GM18499 (cell line): Measurements from ENCODE around the gene CDIPT.

ENCODE experiments used
- ATAC-seq: cut with Tn5 transposase; IDR thresholded peaks from one replicate; pipeline ENCODE4 v1.9.1; 2021; ENCODE audit warnings: moderate number of reproducible peaks; ENCODE audit not compliant: insufficient read depth, unreplicated experiment

CDIPT gene

DNA sequence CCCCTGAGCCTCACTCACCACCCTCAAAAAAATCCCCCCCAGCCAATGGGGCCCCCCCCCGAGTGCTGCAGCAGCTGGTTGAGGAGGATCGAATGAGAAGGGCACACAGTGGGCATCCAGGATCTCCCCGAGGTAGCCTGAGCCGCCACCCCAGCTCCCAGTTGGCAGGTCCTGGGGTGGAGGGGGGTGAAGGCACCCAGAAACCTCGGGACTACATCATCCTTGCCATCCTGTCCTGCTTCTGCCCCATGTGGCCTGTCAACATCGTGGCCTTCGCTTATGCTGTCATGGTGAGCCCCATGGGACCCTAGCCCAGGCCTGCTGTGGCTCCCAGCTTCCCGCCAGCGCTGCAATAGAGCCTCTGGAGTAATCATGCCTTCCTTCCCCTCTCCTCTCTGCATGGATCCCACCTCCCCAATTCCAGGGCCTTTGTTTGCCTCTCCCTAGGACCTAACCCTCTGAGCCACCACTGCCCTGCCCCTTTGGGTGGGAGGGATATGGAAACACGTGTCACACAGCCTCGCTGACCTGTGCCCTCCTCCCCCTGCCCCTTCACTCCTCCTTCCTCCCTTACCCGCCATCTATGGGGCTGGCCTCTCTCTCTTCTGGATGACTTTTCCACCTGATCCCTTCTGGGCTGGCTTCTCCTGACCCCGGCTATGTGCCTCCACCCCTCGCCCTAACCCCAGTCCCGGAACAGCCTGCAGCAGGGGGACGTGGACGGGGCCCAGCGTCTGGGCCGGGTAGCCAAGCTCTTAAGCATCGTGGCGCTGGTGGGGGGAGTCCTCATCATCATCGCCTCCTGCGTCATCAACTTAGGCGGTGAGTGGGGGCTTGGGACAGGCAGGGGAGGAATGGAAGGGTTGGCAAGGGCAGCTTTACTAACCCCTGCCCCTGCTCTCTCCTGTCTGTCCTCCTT, 49.1 kb downstream of the CDIPT start:
- ATAC-seq = no peak

DNA sequence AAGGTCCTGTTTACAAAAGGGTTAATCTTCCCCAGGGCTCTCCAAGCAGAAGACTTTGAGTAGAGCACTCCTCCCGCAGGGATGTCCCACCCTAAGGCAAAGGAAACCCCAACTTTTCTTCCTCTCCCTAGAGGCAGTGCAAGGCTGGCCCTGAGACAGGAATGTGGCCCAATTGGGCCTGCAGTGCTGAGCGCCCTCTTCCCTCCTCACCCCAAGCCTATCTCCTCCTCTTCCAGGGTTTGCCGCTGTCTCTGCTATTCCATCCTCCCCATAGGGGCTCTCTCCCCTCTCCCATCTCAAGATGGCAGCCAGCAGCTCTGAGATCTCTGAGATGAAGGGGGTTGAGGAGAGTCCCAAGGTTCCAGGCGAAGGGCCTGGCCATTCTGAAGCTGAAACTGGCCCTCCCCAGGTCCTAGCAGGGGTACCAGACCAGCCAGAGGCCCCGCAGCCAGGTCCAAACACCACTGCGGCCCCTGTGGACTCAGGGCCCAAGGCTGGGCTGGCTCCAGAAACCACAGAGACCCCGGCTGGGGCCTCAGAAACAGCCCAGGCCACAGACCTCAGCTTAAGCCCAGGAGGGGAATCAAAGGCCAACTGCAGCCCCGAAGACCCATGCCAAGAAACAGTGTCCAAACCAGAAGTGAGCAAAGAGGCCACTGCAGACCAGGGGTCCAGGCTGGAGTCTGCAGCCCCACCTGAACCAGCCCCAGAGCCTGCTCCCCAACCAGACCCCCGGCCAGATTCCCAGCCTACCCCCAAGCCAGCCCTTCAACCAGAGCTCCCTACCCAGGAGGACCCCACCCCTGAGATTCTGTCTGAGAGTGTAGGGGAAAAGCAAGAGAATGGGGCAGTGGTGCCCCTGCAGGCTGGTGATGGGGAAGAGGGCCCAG, 50.0 kb downstream of the CDIPT start:
- no peak for ATAC-seq

DNA sequence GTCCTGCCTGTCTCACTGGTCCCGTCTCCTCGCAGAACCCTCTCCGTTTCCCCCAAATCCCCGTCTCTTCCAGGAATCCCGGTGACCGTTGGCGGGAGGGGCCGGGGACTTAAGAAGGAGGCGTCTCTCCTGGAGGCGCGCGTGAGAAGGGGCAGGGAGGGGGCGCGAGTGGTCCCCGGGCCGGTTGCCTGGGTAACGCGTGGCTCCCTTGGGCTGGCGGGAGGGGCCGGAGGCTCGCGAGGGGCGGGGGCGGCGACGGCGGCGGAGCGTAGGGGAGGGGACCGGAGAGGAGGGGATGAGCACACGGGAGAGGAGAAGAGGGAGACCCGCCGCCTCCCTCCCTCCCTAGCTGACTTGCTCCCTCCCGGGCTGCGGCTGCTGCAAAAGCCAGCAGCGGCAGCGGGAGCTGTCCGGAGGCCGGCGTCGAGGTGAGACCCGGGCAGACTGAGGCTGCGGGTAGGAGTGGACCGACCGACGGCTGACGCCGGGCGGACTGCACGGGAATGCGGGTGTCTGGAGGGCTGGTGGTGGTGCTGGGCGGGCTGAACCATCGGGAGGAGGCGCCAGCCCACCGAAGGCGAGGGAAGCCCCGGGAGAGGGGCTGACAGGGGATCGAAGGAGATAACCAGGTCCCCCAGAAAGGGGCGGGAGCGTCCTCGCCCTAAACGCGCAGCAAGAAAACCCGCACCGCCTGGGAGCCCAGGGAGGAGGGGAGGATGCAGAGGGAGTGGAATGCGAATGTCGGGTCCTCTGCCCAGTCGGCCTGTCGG, 50.9 kb downstream of the CDIPT start, which contains the start of gene PRRT2:
TSS of gene PRRT2 (plus strand) at position 298 of the 770 bp plus-strand sequence. CDS start 862 bp downstream, outside the sequence.
- no peak for ATAC-seq

DNA sequence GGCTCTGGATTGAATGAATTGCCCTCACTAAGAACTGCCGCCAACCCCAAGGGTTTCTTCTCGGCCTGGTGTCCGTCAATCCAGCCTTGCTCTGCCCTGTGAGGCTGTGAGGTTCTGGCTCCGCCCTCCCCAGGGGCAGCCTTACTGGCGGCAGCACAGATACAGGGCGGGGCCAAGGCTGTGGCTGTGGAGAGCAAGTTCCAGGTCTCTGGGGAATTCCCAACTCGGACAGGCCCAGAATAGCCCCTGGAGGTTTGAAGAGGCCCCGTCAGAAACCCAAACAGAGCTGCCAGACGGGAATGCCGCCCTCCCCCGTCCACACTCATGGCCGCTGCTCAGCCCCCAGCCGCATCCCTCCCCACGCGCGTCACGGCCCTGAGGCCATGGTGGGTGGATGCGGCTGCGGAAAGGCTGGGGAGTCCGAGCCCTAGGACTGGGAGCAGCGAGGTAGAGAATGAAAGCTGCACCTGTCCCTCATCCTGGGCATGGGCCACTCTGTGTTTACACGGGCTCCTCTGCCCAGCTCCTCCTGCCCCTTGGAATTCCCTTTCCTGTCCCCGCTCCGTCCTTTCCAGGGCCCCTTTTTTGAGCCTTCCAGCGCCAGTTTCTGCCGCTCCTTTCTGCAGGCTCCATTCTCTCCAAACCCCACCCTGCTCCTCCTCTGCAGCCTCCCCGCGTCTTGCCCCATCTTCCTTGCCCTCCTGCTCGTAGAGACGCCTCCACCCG, 51.7 kb downstream of the CDIPT start:
- ATAC-seq = no peak

DNA sequence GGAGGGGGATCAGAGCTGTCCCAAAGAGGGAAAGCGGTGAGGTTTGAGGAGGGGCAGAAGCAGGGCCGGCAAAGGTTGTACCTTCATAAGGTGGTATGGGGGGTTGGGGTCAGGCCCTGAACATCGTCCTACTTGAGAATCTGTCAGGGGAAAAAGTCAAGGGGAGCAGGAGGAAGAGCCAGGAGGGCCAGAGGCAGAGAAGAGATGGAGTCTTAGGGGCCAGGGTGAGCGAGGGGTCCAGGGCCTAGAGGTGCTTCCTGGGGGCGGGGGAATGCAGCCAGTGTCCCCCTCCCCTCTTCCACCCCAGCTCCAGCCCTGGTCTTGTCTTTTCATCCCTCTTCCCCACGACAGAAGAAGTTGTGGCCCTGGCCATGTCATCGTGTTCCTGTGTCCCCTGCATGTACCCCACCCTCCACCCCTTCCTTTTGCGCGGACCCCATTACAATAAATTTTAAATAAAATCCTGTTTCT, 52.3 kb downstream of the CDIPT start:
- ATAC-seq = no peak

DNA sequence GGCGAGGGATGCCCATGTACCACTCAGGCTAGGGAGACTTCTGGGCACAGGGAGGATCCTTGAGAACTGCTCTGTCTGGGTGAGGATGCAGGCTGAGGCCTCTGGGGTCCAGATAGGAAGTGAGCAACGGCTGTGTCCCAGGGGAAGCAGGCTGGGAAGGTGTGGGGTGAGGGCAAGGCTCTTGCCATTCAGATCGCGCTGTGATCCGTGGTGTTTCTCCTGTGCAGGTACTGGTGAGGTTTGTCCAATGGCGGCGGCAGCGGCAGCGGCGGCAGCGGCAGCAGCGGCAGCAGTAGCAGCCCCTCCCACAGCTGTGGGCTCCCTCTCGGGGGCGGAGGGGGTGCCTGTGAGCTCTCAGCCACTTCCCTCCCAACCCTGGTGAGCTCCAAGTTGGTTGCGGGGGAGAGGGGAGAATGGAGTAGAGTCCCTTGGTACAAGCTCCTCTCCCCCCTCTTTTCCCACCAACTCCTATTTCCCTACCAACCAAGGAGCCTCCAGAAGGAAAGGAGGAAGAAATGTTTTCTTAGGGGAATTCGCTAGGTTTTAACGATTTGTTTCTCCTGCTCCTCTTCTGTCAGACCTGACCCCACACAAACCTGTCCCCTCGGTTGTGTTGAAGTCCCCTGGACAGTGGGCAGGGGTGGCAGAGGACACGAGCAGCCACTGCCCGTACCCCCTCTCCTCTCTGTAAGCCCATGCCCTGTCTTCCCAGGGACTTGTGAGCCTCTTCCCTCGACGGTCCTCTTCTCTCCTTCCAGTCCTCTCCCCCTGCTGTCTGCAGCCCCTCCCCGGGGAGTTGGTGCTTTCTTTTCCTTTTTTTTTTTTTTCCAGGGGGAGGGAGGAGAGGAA, 53.0 kb downstream of the CDIPT start:
- no peak for ATAC-seq

DNA sequence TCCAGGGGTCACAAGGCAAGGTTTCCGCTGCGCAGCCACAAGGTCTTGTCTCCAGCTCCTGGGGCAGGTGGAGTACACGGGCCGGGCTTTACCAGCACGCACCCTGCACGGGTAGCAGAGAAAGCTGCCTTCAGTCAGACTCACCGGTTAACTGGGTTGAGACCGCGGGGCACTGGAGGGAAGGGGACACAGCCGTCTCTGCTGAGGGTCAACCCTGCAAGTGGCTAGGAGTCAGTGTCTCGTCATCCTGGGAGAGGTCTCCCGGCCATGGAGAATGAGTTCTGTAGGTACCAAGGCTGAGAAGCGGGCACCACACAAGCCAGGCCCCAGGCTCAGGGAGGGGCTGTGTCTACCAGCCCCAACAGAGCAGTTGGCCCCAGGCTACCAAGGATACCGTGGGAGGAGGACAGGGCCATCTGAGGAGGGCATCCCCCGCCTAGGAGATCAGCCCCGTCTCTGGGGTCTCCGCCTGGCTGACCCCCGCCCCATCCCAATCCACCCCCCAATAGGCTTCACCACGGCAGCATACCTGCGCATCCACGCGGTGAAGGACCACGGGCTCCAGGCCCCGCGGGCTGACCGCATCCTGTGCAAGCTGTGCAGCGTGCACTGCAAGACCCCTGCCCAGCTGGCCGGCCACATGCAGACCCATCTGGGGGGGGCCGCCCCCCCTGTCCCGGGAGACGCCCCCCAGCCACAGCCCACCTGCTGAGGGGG, 53.8 kb downstream of the CDIPT start:
- no peak for ATAC-seq
